Nephron (organoid): ENCODE results near the gene MYL9.
A peak's percentile ranks its signal among the peaks of the same experiment; 100 is the strongest.

ENCODE experiments used
- H3K27ac Mint-ChIP-seq, 3 experiments: 2 replicates each; pipeline ENCODE4 v1.8.0; 2020; ENCODE audit warnings: mixed read lengths in 3 of 3, mild to moderate bottlenecking in 2 of 3, moderate library complexity in 1 of 3
- H3K27me3 Mint-ChIP-seq: 2 replicates; pipeline ENCODE4 v1.8.0; 2021; ENCODE audit warnings: low read depth, mild to moderate bottlenecking, moderate library complexity, mixed read lengths
- H3K36me3 Mint-ChIP-seq: 2 replicates; pipeline ENCODE4 v1.8.0; 2020; ENCODE audit warnings: low read depth, mixed read lengths
- H3K4me1 Mint-ChIP-seq: 2 replicates; pipeline ENCODE4 v1.8.0; 2020; ENCODE audit warnings: mixed read lengths
- H3K4me3 Mint-ChIP-seq, 3 experiments: 2 replicates each; pipeline ENCODE4 v1.8.0; 2020; ENCODE audit warnings: mild to moderate bottlenecking in 3 of 3, mixed read lengths in 3 of 3, moderate library complexity in 2 of 3
- H3K9me3 Mint-ChIP-seq: 2 replicates; pipeline ENCODE4 v1.8.0; 2020; ENCODE audit warnings: mixed read lengths
- CTCF ChIP-seq, 3 experiments: fragments of 200-600 bp; sonication (generic); IDR thresholded peaks; one replicate each; pipeline ENCODE4 v1.5.0; 2021; ENCODE audit warnings: antibody characterized with exemption in 3 of 3; ENCODE audit not compliant: unreplicated experiment in 3 of 3

Gene MYL9

GRCh38 chr20:36582821-36583220 lies 41.5 kb downstream of the MYL9 start:
- H3K4me3 Mint-ChIP-seq, result no peak overlapping the region
- peaks cover 12% of the 10 kb centered on the region for H3K4me1 Mint-ChIP-seq
- TF ChIP-seq CTCF (IDR thresholded peaks at IDR 0.05; ENCODE audit: unreplicated experiment in 3 of 3), result no peak
- peaks cover 52% of the 10 kb centered on the region for H3K36me3 Mint-ChIP-seq
- peak overlapping the region in 1 of 3 experiments; percentile 80 for H3K27ac Mint-ChIP-seq
- H3K9me3 Mint-ChIP-seq, result no peaks in the 10 kb centered on the region
- H3K27me3 Mint-ChIP-seq, result no peaks in the 10 kb centered on the region

- H3K4me1 Mint-ChIP-seq, result peaks cover 12% of the 10 kb centered on the region
- peak overlapping the region in 1 of 3 experiments; percentile 17 for H3K27ac Mint-ChIP-seq
- no peaks in the 10 kb centered on the region for H3K9me3 Mint-ChIP-seq
- peaks cover 50% of the 10 kb centered on the region for H3K36me3 Mint-ChIP-seq
- H3K27me3 Mint-ChIP-seq, result no peaks in the 10 kb centered on the region
- no peak for TF ChIP-seq CTCF (IDR thresholded peaks at IDR 0.05; ENCODE audit: unreplicated experiment in 3 of 3)
- no peak overlapping the region for H3K4me3 Mint-ChIP-seq
Observed at GRCh38 chr20:36584018-36584481, 42.7 kb downstream of the MYL9 start.

- H3K9me3 Mint-ChIP-seq, result no peaks in the 10 kb centered on the region
- peak overlapping the region in 1 of 3 experiments; percentile 76 for H3K27ac Mint-ChIP-seq
- H3K36me3 Mint-ChIP-seq, result peaks cover 43% of the 10 kb centered on the region
- TF ChIP-seq CTCF (IDR thresholded peaks at IDR 0.05; ENCODE audit: unreplicated experiment in 3 of 3), result no peak
- H3K27me3 Mint-ChIP-seq, result no peaks in the 10 kb centered on the region
- no peak overlapping the region for H3K4me3 Mint-ChIP-seq
- H3K4me1 Mint-ChIP-seq, result peaks cover 8% of the 10 kb centered on the region
Observed at GRCh38 chr20:36585410-36586125, 44.2 kb downstream of the MYL9 start.

GRCh38 chr20:36587388-36588070 lies 46.2 kb downstream of the MYL9 start:
- no peaks in the 10 kb centered on the region for H3K27me3 Mint-ChIP-seq
- no peak for TF ChIP-seq CTCF (IDR thresholded peaks at IDR 0.05; ENCODE audit: unreplicated experiment in 3 of 3)
- peaks cover 53% of the 10 kb centered on the region for H3K36me3 Mint-ChIP-seq
- peak overlapping the region in 2 of 3 experiments; percentile 16 to 47 for H3K27ac Mint-ChIP-seq
- H3K4me3 Mint-ChIP-seq, result no peak overlapping the region
- peaks cover 23% of the 10 kb centered on the region for H3K4me1 Mint-ChIP-seq
- no peaks in the 10 kb centered on the region for H3K9me3 Mint-ChIP-seq

GRCh38 chr20:36591281-36591680 lies 50.0 kb downstream of the MYL9 start:
- H3K36me3 Mint-ChIP-seq, result peaks cover 61% of the 10 kb centered on the region
- TF ChIP-seq CTCF (IDR thresholded peaks at IDR 0.05; ENCODE audit: unreplicated experiment in 3 of 3), result no peak
- H3K27ac Mint-ChIP-seq, result peak overlapping the region; percentile 43 to 74 (median 68)
- no peak overlapping the region for H3K4me3 Mint-ChIP-seq
- no peaks in the 10 kb centered on the region for H3K27me3 Mint-ChIP-seq
- no peaks in the 10 kb centered on the region for H3K9me3 Mint-ChIP-seq
- H3K4me1 Mint-ChIP-seq, result peaks cover 23% of the 10 kb centered on the region
